ENCODE data around the gene TCHH. TPM values are rescaled to one million over a fixed set of nuclear protein-coding genes. Genes with fewer than 3 reads are reported as not detected.

Gene TCHH, protein sequence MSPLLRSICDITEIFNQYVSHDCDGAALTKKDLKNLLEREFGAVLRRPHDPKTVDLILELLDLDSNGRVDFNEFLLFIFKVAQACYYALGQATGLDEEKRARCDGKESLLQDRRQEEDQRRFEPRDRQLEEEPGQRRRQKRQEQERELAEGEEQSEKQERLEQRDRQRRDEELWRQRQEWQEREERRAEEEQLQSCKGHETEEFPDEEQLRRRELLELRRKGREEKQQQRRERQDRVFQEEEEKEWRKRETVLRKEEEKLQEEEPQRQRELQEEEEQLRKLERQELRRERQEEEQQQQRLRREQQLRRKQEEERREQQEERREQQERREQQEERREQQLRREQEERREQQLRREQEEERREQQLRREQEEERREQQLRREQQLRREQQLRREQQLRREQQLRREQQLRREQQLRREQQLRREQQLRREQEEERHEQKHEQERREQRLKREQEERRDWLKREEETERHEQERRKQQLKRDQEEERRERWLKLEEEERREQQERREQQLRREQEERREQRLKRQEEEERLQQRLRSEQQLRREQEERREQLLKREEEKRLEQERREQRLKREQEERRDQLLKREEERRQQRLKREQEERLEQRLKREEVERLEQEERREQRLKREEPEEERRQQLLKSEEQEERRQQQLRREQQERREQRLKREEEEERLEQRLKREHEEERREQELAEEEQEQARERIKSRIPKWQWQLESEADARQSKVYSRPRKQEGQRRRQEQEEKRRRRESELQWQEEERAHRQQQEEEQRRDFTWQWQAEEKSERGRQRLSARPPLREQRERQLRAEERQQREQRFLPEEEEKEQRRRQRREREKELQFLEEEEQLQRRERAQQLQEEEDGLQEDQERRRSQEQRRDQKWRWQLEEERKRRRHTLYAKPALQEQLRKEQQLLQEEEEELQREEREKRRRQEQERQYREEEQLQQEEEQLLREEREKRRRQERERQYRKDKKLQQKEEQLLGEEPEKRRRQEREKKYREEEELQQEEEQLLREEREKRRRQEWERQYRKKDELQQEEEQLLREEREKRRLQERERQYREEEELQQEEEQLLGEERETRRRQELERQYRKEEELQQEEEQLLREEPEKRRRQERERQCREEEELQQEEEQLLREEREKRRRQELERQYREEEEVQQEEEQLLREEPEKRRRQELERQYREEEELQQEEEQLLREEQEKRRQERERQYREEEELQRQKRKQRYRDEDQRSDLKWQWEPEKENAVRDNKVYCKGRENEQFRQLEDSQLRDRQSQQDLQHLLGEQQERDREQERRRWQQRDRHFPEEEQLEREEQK (N-terminal part only)
- total RNA-seq: not detected in 2 replicates
- long read RNA-seq: 0 reads

DNA sequence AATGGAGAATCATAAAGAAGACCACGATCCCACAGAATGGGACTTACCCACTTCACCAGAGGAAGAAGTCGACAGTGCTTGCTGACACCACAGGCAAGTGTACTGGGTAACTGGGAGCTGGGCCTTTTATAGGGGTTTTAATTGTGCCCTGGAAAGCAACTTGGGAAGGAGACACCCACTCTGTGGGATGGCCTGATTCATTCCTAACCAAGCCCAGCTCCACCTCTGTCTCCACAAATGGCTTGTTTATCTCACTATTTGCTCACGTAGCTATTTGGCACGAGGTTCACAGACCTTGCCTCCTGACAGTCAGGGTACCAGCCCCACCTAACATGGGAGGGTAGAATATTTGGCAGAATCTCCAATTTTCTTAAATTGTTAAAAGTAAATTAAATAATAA, at the start of gene TCHH:
TCHH (minus strand) TSS at position 101 of the 400 bp plus-strand sequence. CDS start 1,364 bp downstream, outside the sequence.
- Mint-ChIP-seq H3K27me3 (peaks cover 37% of the 10 kb centered on the region), H3K9me3 (ENCODE audit: low read depth) (no peaks in the 10 kb centered on the region), H3K27ac (no peak within 1 kb of the TSS), H3K4me3 (ENCODE audit: low read depth) (no peak within 1 kb of the TSS), H3K36me3 (ENCODE audit: insufficient read depth) (no peaks in the 10 kb centered on the region), H3K4me1 (ENCODE audit: low read depth) (no peaks in the 10 kb centered on the region)
- TF ChIP-seq, protein P1, sequence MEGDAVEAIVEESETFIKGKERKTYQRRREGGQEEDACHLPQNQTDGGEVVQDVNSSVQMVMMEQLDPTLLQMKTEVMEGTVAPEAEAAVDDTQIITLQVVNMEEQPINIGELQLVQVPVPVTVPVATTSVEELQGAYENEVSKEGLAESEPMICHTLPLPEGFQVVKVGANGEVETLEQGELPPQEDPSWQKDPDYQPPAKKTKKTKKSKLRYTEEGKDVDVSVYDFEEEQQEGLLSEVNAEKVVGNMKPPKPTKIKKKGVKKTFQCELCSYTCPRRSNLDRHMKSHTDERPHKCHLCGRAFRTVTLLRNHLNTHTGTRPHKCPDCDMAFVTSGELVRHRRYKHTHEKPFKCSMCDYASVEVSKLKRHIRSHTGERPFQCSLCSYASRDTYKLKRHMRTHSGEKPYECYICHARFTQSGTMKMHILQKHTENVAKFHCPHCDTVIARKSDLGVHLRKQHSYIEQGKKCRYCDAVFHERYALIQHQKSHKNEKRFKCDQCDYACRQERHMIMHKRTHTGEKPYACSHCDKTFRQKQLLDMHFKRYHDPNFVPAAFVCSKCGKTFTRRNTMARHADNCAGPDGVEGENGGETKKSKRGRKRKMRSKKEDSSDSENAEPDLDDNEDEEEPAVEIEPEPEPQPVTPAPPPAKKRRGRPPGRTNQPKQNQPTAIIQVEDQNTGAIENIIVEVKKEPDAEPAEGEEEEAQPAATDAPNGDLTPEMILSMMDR (IDR thresholded peaks at IDR 0.05; ENCODE audit: unreplicated experiment): no peak
- DNase-seq (ENCODE audit: low spot score, unreplicated experiment): no peak

- H3K27ac Mint-ChIP-seq: no peak overlapping the region
- no peaks in the 10 kb centered on the region for H3K27me3 Mint-ChIP-seq
Observed at GRCh38 chr1:152164517-152165136, 49.4 kb upstream of the TCHH start.

GRCh38 chr1:152162792-152163463, 47.7 kb upstream of the TCHH start:
- no peaks in the 10 kb centered on the region for H3K27me3 Mint-ChIP-seq
- no peak overlapping the region for H3K27ac Mint-ChIP-seq
- TF ChIP-seq, protein P1 (IDR thresholded peaks at IDR 0.05; ENCODE audit: unreplicated experiment): no peak
- no peaks in the 10 kb centered on the region for H3K36me3 Mint-ChIP-seq (ENCODE audit: insufficient read depth)
- H3K9me3 Mint-ChIP-seq (ENCODE audit: low read depth): peaks cover 20% of the 10 kb centered on the region
- DNase-seq (ENCODE audit: low spot score, unreplicated experiment): no peak
- no peak overlapping the region for H3K4me3 Mint-ChIP-seq (ENCODE audit: low read depth)
- H3K4me1 Mint-ChIP-seq (ENCODE audit: low read depth): no peaks in the 10 kb centered on the region

More at GRCh38 chr1:152164517-152165136, 49.4 kb upstream of the TCHH start:
- H3K9me3 Mint-ChIP-seq (ENCODE audit: low read depth): peaks cover 20% of the 10 kb centered on the region
- H3K36me3 Mint-ChIP-seq (ENCODE audit: insufficient read depth): no peaks in the 10 kb centered on the region
- no peak overlapping the region for H3K4me3 Mint-ChIP-seq (ENCODE audit: low read depth)
- TF ChIP-seq, protein P1 (IDR thresholded peaks at IDR 0.05; ENCODE audit: unreplicated experiment): no peak
- H3K4me1 Mint-ChIP-seq (ENCODE audit: low read depth): no peaks in the 10 kb centered on the region
- no peak for DNase-seq (ENCODE audit: low spot score, unreplicated experiment)

DNA sequence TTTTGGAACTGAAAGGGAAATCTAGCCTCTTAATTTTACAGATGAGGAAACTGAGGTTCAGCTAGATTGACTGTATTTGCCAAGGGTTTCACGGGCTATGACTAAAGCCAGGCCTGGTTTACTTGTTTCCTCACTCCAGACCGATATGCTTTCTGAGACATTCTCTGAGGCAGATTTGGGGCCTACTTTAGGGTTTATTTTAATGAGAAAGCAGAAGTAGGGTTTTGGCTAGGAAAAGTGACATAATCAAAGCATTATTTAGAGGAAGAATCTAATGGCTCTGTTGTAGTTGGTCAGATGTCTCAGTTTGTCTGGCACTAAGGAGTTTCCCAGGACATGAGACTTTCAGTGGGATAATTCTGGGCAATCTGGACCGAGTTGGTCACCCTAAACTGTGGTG, 45.3 kb upstream of the TCHH start:
- H3K9me3 Mint-ChIP-seq (ENCODE audit: low read depth): peaks cover 25% of the 10 kb centered on the region
- no peak for DNase-seq (ENCODE audit: low spot score, unreplicated experiment)
- H3K4me1 Mint-ChIP-seq (ENCODE audit: low read depth): no peaks in the 10 kb centered on the region
- no peak overlapping the region for H3K4me3 Mint-ChIP-seq (ENCODE audit: low read depth)
- H3K27me3 Mint-ChIP-seq: no peaks in the 10 kb centered on the region
- TF ChIP-seq, protein P1 (IDR thresholded peaks at IDR 0.05; ENCODE audit: unreplicated experiment): no peak
- H3K27ac Mint-ChIP-seq: no peak overlapping the region
- no peaks in the 10 kb centered on the region for H3K36me3 Mint-ChIP-seq (ENCODE audit: insufficient read depth)
